Ovary (tissue), 3 donors: ENCODE data around the gene RNASE13.

Experiments used
- EP300 ChIP-seq: sonication (generic); formaldehyde crosslinking; IDR thresholded peaks from one replicate; pipeline ENCODE4 v1.6.1; 2017; ENCODE audit warnings: antibody characterized with exemption
- POLR2A ChIP-seq: fragments of 450-650 bp; IDR thresholded peaks from one replicate; pipeline ENCODE4 v1.6.1; 2017; ENCODE audit warnings: antibody characterized with exemption, mild to moderate bottlenecking, moderate library complexity
- TF ChIP-seq, protein P1 (sequence below), 3 donors: fragments of 450-650 bp in 2 of 3; fragments of 200-600 bp in 1 of 3; IDR thresholded peaks; one replicate each; pipeline versions ENCODE4 v1.5.1 to v1.8.0; 2016 to 2022; ENCODE audit warnings: antibody characterized with exemption in 3 of 3, mild to moderate bottlenecking in 1 of 3
- donor health status: DM: no; HTN: no; CAD: no.

DNA sequence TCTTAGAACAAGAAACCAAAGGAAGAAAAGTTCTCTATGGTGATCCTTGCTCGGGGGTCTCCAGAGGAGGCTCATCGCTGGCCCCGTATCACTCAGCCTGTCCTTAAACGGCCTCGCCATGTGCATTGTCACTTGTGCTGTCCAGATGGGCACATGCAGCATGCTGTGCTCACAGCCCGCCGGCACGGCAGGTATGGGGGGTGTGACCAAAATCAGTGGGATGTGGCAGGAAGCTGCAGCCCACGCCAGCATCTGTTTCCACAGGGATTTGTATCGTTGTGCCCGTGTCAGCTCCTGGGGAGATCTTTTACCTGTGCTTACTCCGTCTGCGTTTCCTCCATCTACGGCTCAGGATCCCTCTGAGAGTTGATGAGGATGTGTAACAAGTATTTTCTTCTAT, 38.1 kb downstream of the RNASE13 start:
- TF ChIP-seq EP300 (no peak), POLR2A (no peak)
- TF ChIP-seq, protein P1, sequence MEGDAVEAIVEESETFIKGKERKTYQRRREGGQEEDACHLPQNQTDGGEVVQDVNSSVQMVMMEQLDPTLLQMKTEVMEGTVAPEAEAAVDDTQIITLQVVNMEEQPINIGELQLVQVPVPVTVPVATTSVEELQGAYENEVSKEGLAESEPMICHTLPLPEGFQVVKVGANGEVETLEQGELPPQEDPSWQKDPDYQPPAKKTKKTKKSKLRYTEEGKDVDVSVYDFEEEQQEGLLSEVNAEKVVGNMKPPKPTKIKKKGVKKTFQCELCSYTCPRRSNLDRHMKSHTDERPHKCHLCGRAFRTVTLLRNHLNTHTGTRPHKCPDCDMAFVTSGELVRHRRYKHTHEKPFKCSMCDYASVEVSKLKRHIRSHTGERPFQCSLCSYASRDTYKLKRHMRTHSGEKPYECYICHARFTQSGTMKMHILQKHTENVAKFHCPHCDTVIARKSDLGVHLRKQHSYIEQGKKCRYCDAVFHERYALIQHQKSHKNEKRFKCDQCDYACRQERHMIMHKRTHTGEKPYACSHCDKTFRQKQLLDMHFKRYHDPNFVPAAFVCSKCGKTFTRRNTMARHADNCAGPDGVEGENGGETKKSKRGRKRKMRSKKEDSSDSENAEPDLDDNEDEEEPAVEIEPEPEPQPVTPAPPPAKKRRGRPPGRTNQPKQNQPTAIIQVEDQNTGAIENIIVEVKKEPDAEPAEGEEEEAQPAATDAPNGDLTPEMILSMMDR (IDR thresholded peaks at IDR 0.05): no peak
